ENCODE results near the gene ARHGAP22. TPM values are rescaled to one million over a fixed set of nuclear protein-coding genes. Genes with fewer than 3 reads are reported as not detected.

The ARHGAP22 gene
- total and polyA plus RNA-seq, 2 of the 4 experiments (the other 2 are of a cell fraction), result 28.3 to 30.2 TPM

DNA sequence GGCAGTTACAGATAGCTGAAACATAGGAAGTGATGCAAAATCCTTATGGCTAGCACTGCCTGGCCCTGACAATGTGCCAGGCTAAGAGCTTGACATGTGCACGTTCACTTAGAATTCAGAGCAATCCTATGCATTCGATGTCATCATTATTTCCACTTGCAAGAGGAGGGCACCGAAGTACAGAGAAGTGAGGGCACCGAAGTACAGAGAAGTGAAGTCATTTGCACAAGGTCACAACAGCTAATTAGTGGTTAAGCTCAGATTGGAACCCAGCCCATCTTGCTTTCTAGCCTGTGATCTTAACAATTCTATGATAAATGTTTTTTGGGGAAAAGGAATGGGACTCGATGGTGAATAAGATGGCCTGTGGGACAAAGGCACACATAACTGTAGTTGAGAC, 73.4 kb downstream of the ARHGAP22 start:
- Histone ChIP-seq H2AK5ac (ENCODE audit: low read depth, low read length) (no peak overlapping the region), H3K4ac (ENCODE audit: low read depth, low read length) (no peak overlapping the region), H2AK9ac (replicated peaks; ENCODE audit: low read depth, low read length, poor library complexity) (no peak overlapping the region), H3K9ac (ENCODE audit: low read depth, low read length) (no peak overlapping the region), H3K9me3 (ENCODE audit: control insufficient read depth, insufficient read depth, low read length) (no peaks in the 10 kb centered on the region), H4K91ac (ENCODE audit: insufficient read depth, low read depth, low read length) (no peak overlapping the region), H3K18ac (ENCODE audit: low read depth, low read length) (no peak overlapping the region), H2BK120ac (ENCODE audit: low read depth, low read length) (no peak overlapping the region), H3K14ac (replicated peaks; ENCODE audit: low read depth, low read length) (no peak overlapping the region), H4K8ac (ENCODE audit: low read depth in 2 of 2, low read length in 2 of 2) (no peak overlapping the region; a peak in 1 of 4 replicates), H3K56ac (ENCODE audit: extremely low read depth, insufficient read depth, low read length) (no peak overlapping the region), H3K9me1 (ENCODE audit: insufficient read depth, low read length) (peaks cover 24% of the 10 kb centered on the region), H4K20me1 (ENCODE audit: insufficient read depth, low read length) (no peaks in the 10 kb centered on the region), H3K4me1 (ENCODE audit: control insufficient read depth, insufficient read depth, low read length) (peaks cover 6% of the 10 kb centered on the region), H2AFZ (replicated peaks; ENCODE audit: low read length, poor library complexity) (no peak overlapping the region), H3K4me3 (ENCODE audit: insufficient read depth, low read depth, low read length) (no peak overlapping the region), H3K79me1 (ENCODE audit: low read depth in 1 of 2, low read length in 2 of 2) (peaks cover 31 to 72% of the 10 kb centered on the region in 2 experiments), H3K36me3 (ENCODE audit: control insufficient read depth, insufficient read depth, low read length) (peaks cover 2% of the 10 kb centered on the region; the same call in 1 of the 2 replicates), H4K5ac (ENCODE audit: low read depth, low read length) (no peak overlapping the region), H2BK15ac (ENCODE audit: low read depth, low read length) (no peak overlapping the region), H3K27me3 (ENCODE audit: control insufficient read depth, insufficient read depth, low read length) (no peaks in the 10 kb centered on the region), H2BK20ac (ENCODE audit: low read depth, low read length) (no peak overlapping the region), H2BK5ac (ENCODE audit: low read depth, low read length, poor library complexity, severe bottlenecking) (no peak overlapping the region), H3K27ac (ENCODE audit: insufficient read depth, low read length) (no peak overlapping the region), H3K23ac (ENCODE audit: low read depth, low read length) (no peak overlapping the region), H3K4me2 (ENCODE audit: low read depth, low read length) (no peak overlapping the region)
- TF ChIP-seq, protein P1, sequence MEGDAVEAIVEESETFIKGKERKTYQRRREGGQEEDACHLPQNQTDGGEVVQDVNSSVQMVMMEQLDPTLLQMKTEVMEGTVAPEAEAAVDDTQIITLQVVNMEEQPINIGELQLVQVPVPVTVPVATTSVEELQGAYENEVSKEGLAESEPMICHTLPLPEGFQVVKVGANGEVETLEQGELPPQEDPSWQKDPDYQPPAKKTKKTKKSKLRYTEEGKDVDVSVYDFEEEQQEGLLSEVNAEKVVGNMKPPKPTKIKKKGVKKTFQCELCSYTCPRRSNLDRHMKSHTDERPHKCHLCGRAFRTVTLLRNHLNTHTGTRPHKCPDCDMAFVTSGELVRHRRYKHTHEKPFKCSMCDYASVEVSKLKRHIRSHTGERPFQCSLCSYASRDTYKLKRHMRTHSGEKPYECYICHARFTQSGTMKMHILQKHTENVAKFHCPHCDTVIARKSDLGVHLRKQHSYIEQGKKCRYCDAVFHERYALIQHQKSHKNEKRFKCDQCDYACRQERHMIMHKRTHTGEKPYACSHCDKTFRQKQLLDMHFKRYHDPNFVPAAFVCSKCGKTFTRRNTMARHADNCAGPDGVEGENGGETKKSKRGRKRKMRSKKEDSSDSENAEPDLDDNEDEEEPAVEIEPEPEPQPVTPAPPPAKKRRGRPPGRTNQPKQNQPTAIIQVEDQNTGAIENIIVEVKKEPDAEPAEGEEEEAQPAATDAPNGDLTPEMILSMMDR (conservative IDR thresholded peaks at IDR 0.05; ENCODE audit: low read depth, low read length), result no peak
- no peak for TF ChIP-seq POLR2A (IDR thresholded peaks at IDR 0.05; ENCODE audit: low read depth, low read length)
- TF ChIP-seq, protein P2, sequence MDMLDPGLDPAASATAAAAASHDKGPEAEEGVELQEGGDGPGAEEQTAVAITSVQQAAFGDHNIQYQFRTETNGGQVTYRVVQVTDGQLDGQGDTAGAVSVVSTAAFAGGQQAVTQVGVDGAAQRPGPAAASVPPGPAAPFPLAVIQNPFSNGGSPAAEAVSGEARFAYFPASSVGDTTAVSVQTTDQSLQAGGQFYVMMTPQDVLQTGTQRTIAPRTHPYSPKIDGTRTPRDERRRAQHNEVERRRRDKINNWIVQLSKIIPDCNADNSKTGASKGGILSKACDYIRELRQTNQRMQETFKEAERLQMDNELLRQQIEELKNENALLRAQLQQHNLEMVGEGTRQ (IDR thresholded peaks at IDR 0.05; ENCODE audit: low read depth, low read length), result no peak
- no peak for TF ChIP-seq RAD21 (IDR thresholded peaks at IDR 0.05; ENCODE audit: low read length)
- TF ChIP-seq RCOR1 (IDR thresholded peaks at IDR 0.05; ENCODE audit: insufficient replicate concordance, low read length), result no peak
- no peak for TF ChIP-seq CHD1 (IDR thresholded peaks at IDR 0.05; ENCODE audit: low read depth, low read length)
- no peak for TF ChIP-seq BHLHE40 (IDR thresholded peaks at IDR 0.05; ENCODE audit: low read depth, low read length)
- no peak for TF ChIP-seq SMC3 (IDR thresholded peaks at IDR 0.05; ENCODE audit: low read depth, low read length)
- TF ChIP-seq FOS (IDR thresholded peaks at IDR 0.05; ENCODE audit: low read depth, low read length), result no peak
- no peak for TF ChIP-seq NFE2L2 (IDR thresholded peaks at IDR 0.05; ENCODE audit: low read depth, low read length)
- TF ChIP-seq, protein P3, sequence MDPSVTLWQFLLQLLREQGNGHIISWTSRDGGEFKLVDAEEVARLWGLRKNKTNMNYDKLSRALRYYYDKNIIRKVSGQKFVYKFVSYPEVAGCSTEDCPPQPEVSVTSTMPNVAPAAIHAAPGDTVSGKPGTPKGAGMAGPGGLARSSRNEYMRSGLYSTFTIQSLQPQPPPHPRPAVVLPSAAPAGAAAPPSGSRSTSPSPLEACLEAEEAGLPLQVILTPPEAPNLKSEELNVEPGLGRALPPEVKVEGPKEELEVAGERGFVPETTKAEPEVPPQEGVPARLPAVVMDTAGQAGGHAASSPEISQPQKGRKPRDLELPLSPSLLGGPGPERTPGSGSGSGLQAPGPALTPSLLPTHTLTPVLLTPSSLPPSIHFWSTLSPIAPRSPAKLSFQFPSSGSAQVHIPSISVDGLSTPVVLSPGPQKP (IDR thresholded peaks at IDR 0.05; ENCODE audit: borderline replicate concordance, low read depth, low read length), result no peak
- no peak for TF ChIP-seq MAFK (IDR thresholded peaks at IDR 0.05; ENCODE audit: low read depth, low read length)
- intact Hi-C loops (cut with micrococcal nuclease) (no loop called here), dilution Hi-C loops (cut with HindIII; ENCODE audit: low sequenced_read_pairs, unreplicated experiment) (no loop called here), in situ Hi-C loops (cut with MboI; ENCODE audit: low sequenced_read_pairs) (no loop called here)
- no TSS peak for BruUV-seq (replicated peaks)
- POLR2A ChIA-PET (ENCODE audit: unreplicated experiment), result no interaction called here
- WGBS, 2 experiments (ENCODE audit: extremely low coverage in 2 of 2, insufficient read length in 1 of 2), result 40% methylated on average over 1 of the region's 5 CpGs; no CpG with 5 or more reads in 1 of the 2 experiments
- no peak for DNase-seq
- CTCF ChIA-PET, result interaction anchor here (1.1 kb wide), 1 partner anchor 124 kb away, joined by 3 read pairs; no protein-coding TSS in a partner anchor
- ATAC-seq (ENCODE audit: low read depth), result no peak

Measured in IMR-90 (cell line).